OCI-M2 (cell line): ENCODE measurements around the gene TRAF3.

Experiments
- DNase-seq: peaks from one replicate; lab custom pipeline; 2025; ENCODE audit not compliant: unreplicated experiment; lab: John Stamatoyannopoulos, UW

TRAF3 gene

DNA sequence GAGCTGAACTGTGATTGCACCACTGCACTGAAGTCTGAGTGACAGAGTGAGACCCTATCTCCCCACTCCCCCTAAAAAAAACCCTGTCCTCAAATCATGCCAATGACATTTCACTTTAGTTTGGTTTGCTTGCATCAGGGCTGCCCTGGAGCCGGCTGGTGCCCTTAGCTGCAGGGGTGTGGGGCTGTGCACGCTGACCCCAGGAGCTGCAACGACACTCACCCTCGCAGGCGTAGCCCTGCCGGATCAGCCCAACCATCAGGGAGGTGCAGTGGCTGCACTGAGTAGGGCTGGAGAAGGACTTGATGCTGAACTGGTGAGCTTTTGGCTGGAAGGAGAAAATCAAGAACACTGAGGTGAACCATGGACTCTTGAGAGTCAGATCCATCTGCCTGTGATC, 175.0 kb downstream of the TRAF3 start:
- DNase-seq = no peak

DNA sequence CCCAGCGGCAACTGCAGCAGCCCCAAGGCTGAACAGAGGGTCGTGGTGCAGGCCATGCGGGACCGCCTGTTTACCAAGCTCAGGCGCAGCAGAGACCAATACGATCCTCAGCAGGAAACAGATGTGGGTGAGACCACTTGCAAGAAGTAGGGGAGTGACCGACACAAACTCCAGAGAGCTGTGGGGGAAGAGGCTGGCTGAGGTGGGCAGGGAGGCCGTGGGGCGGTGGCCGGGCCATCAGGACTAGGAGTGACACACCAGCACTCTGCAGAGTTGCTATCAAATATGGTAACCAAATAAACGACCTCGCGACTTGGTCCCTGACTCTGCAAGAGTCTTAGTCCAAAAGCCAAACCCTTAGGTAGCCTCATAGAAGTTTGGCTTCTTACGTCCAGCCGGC, 175.9 kb downstream of the TRAF3 start:
- DNase-seq = no peak

DNA sequence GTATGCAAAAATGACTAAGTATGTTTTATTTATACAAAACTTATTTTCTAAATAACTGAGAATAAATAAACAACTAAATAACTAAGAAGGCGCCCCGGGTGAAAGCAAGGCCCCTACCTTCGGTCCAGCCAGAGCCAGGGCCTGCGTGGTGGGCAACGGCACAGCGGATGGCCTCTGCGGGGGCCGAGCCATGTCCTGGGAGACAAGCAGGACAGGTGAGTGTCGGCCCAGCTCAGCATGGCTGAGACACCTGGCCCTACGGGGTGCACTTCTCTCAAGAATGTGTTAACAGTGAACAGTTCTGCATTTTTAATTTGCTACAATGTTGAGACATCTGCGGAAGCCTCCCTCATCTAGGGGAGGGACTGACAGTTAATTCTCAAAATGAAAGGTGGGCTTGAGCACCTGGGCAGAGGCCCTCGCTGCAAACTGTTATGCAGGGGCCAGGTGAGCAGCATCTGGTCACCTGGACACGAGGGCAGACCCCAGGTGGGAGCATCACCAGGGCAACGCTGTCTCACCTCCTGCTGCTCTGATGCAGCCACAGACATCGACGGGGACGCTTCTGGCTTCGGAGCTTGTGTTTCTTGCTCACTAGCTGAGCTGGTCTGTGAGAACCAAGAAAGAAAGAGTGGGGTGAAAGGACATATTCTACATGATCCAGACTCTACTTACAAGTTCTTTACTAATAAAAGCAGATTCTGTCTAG, 177.0 kb downstream of the TRAF3 start:
- DNase-seq = no peak

DNA sequence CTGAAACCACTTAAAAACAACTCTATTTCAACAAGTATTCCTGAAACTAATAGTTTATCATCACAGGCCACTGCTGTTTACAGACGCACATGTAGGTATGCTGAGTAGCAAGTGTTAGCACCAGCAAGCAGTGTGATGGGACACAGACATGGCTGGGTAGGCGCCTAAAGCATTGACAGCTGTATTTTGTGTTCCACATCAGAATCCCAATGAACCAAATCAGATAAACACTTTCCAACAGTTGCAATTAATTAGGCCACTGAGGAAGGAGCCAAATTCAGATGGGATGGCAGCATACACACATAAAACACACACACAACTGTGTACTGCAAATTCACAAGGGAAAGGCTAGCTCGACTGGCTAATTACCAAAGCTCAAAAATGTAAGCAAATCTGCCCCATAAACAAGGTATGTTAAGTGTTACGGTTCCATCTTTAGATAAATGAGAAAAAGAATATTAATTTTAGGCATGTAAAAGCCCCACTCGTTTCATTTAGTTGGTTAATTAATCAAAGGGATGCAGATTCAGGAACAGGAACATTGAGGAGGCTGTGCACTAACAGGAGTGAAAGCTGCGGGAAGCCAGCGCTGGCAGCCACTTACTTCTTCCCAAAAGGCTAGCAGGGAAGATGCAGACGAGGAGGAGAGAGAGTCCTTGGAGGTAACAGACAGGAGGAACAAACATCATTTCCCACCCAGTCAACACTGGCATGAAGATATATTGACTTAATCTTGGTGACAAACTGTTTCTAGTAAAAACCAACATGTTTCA, 178.6 kb downstream of the TRAF3 start:
- no peak for DNase-seq

GRCh38 chr14:102957222-102957621, 180.0 kb downstream of the TRAF3 start:
- DNase-seq = no peak

GRCh38 chr14:102958461-102958860, 181.2 kb downstream of the TRAF3 start:
- DNase-seq = no peak
